ENCODE measurements around the gene KDELR3. TPM values are rescaled to one million over a fixed set of nuclear protein-coding genes. Genes with fewer than 3 reads are reported as not detected.

Gene KDELR3
- total RNA-seq, 1 donor from 2014 or later: not detected

DNA sequence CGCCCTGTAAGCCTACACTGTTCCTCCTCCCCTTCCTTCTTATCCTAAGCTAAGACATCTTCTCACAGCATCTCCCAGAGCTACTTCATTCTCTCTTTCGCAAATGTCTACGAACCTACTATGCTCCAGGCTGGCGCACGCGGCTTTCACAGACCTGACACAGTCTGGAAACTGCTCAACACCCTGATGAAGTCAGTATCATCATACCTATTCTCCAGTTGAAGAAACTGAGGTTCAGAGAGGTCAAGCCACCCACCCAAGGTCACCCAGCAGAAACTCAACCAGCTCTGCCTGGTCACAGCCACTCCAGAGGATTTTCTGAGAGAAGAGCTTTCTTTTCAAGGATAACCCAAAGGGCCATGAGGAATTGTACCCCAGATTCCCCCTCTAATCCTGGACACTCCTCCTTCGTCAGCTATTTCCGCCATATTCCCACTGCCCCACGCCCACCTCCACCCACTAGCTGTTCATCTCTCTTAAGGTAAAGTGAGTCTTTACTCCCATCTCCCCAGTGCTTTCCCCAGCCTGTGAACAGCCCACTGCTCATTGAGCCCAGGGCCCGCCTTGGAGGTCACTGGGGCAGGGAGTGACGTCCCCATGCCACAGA lies 14.7 kb upstream of the KDELR3 start:
- no peaks in the 10 kb centered on the region for H3K4me1 Mint-ChIP-seq (ENCODE audit: low read depth, unreplicated experiment)
- DNase-seq: no peak
- TF ChIP-seq, protein P1, sequence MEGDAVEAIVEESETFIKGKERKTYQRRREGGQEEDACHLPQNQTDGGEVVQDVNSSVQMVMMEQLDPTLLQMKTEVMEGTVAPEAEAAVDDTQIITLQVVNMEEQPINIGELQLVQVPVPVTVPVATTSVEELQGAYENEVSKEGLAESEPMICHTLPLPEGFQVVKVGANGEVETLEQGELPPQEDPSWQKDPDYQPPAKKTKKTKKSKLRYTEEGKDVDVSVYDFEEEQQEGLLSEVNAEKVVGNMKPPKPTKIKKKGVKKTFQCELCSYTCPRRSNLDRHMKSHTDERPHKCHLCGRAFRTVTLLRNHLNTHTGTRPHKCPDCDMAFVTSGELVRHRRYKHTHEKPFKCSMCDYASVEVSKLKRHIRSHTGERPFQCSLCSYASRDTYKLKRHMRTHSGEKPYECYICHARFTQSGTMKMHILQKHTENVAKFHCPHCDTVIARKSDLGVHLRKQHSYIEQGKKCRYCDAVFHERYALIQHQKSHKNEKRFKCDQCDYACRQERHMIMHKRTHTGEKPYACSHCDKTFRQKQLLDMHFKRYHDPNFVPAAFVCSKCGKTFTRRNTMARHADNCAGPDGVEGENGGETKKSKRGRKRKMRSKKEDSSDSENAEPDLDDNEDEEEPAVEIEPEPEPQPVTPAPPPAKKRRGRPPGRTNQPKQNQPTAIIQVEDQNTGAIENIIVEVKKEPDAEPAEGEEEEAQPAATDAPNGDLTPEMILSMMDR (IDR thresholded peaks at IDR 0.05; ENCODE audit: partially characterized antibody, unreplicated experiment): no peak
- H3K36me3 Mint-ChIP-seq (ENCODE audit: unreplicated experiment): no peaks in the 10 kb centered on the region
- H3K27ac Mint-ChIP-seq (ENCODE audit: unreplicated experiment): no peak overlapping the region
- peak overlapping the region; percentile 52 for H3K4me3 Mint-ChIP-seq (ENCODE audit: unreplicated experiment)
- H3K9me3 Mint-ChIP-seq (ENCODE audit: unreplicated experiment): peaks cover 9% of the 10 kb centered on the region
- H3K27me3 Mint-ChIP-seq (ENCODE audit: unreplicated experiment): peaks cover 20% of the 10 kb centered on the region

DNA sequence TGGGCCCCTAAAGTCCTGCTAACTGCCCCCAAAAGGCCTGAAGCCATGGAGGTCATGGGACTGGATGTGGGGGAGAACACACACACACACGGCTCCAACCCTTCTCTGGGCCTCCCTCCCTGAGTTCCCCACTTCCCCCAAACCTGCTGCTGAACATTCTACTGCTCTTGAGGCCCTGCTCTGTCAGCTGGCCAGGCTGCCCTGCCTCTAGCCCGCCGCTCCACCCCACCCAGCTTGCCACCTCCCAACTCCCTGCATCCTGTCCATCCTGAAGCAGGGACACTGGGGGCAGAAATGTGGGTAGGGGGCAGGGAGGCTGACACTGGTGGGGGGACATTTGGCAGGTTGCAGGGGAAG lies 13.9 kb upstream of the KDELR3 start:
- no peak overlapping the region for H3K4me3 Mint-ChIP-seq (ENCODE audit: unreplicated experiment)
- H3K27me3 Mint-ChIP-seq (ENCODE audit: unreplicated experiment): peaks cover 20% of the 10 kb centered on the region
- no peaks in the 10 kb centered on the region for H3K36me3 Mint-ChIP-seq (ENCODE audit: unreplicated experiment)
- TF ChIP-seq, protein P1 (IDR thresholded peaks at IDR 0.05; ENCODE audit: partially characterized antibody, unreplicated experiment): no peak
- peaks cover 8% of the 10 kb centered on the region for H3K9me3 Mint-ChIP-seq (ENCODE audit: unreplicated experiment)
- DNase-seq: no peak
- H3K4me1 Mint-ChIP-seq (ENCODE audit: low read depth, unreplicated experiment): no peaks in the 10 kb centered on the region
- no peak overlapping the region for H3K27ac Mint-ChIP-seq (ENCODE audit: unreplicated experiment)

DNA sequence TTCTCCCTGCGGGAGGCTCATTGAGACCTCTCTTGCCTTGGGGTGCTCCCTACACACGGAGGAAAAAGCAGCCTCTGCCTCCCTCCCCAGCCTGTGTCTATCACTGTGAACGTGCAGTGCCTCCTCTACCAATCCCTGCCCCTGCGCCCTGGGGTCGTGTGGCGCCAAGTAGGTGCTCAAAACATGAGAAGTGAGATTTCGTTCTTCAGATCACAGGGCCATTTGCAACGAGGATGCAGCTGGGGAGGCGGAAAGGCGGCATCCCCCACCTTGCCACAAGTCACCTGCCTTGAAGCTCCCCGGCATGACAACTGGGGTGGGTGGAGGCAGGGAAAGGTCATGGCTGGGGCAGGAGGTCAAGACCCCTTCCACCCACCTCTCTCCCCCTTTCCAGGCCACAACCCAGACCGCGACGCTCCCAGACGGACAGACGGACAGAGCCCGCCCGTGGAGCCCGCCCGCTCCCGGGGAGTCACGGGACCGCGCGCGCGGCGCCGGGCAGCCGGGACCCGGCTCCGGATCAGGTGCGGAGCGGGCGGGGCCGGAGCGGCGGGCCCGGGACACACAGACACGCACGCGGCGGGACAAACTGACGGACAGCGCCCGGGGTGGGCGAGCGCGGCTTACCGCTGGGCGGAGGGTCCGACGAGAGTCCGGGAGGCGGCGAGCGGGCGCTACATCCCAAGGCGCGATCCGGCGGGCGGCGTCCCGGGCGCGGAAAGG lies 13.4 kb upstream of the KDELR3 start:
- Mint-ChIP-seq H3K27me3 (ENCODE audit: unreplicated experiment) (peaks cover 22% of the 10 kb centered on the region), H3K4me3 (ENCODE audit: unreplicated experiment) (peak overlapping the region; percentile 77), H3K4me1 (ENCODE audit: low read depth, unreplicated experiment) (no peaks in the 10 kb centered on the region), H3K9me3 (ENCODE audit: unreplicated experiment) (peaks cover 10% of the 10 kb centered on the region), H3K27ac (ENCODE audit: unreplicated experiment) (peak overlapping the region; percentile 33), H3K36me3 (ENCODE audit: unreplicated experiment) (no peaks in the 10 kb centered on the region)
- TF ChIP-seq, protein P1 (IDR thresholded peaks at IDR 0.05; ENCODE audit: partially characterized antibody, unreplicated experiment): no peak
- DNase-seq: no peak

DNA sequence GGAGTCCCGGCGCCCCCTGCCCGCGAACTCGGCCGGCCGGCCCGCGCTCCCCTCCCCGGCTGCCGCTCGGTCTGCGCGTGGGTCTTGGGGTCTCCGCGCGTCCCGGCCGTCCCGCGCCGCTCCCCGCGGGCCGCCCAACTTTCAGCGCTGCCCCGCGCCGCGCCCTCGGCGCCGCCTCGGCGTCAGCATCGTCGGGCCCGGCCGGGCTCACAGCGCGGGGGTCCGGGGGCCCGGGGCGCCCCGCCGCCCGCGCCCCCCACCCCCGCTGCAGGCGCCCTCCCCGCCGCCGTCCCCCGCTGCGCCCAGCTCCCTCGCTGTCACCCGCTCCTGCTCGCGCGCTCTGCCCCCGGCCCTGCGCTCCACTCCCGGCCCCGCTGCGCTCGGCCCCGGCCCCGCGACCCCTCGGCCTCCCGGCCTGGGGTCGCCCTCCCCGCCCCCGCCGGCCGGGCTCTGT lies 12.8 kb upstream of the KDELR3 start, which contains the start of gene KCNJ4:
Gene KCNJ4, minus strand, starts transcription at position 124 of the 454 bp plus-strand sequence. CDS start 27,067 bp downstream, outside the sequence.
- H3K27me3 Mint-ChIP-seq (ENCODE audit: unreplicated experiment): peaks cover 22% of the 10 kb centered on the region
- peak within 1 kb of the TSS; percentile 33 for H3K27ac Mint-ChIP-seq (ENCODE audit: unreplicated experiment)
- DNase-seq: no peak
- no peaks in the 10 kb centered on the region for H3K4me1 Mint-ChIP-seq (ENCODE audit: low read depth, unreplicated experiment)
- peaks cover 10% of the 10 kb centered on the region for H3K9me3 Mint-ChIP-seq (ENCODE audit: unreplicated experiment)
- TF ChIP-seq, protein P1 (IDR thresholded peaks at IDR 0.05; ENCODE audit: partially characterized antibody, unreplicated experiment): no peak
- H3K36me3 Mint-ChIP-seq (ENCODE audit: unreplicated experiment): no peaks in the 10 kb centered on the region
- H3K4me3 Mint-ChIP-seq (ENCODE audit: unreplicated experiment): peak within 1 kb of the TSS; percentile 77
